Keratinocyte (primary cell): ENCODE results near the gene RELT. TPM values are rescaled to one million over a fixed set of nuclear protein-coding genes. Genes with fewer than 3 reads are reported as not detected.

Experiments used
- DNase-seq: peaks from one replicate; pipeline ENCODE4 v3.0.0-alpha.2; 2011; ENCODE audit warnings: low read depth, missing footprints, low spot score
- FAIRE-seq: peaks from 2 replicates; lab custom pipeline; 2011; peaks lifted over from hg19 to GRCh38; lab: Jason Lieb, UNC
- H2AFZ ChIP-seq: 2 replicates; pipeline ENCODE4 v1.6.0; 2012; ENCODE audit warnings: low read length, control low read depth, inconsistent platforms; ENCODE audit not compliant: control insufficient read depth
- H3K27ac ChIP-seq: 2 replicates; pipeline ENCODE4 v1.5.1; 2011; ENCODE audit warnings: low read length; ENCODE audit not compliant: control insufficient read depth, insufficient read depth
- H3K27me3 ChIP-seq: 3 replicates; pipeline ENCODE4 v1.6.0; 2011; ENCODE audit warnings: low read length; ENCODE audit not compliant: control insufficient read depth, insufficient read depth; ENCODE audit errors: extremely low read depth
- H3K36me3 ChIP-seq, 2 experiments: 2 replicates in 1 of 2; 3 replicates in 1 of 2; pipeline ENCODE4 v1.5.1; 2011; ENCODE audit warnings: low read length in 2 of 2, mild to moderate bottlenecking in 1 of 2; ENCODE audit not compliant: control insufficient read depth in 2 of 2, insufficient read depth in 2 of 2; ENCODE audit errors: extremely low read depth in 1 of 2
- H3K4me1 ChIP-seq: 3 replicates; pipeline ENCODE4 v1.5.1; 2011; ENCODE audit warnings: low read length; ENCODE audit not compliant: control insufficient read depth, insufficient read depth; ENCODE audit errors: extremely low read depth
- H3K4me2 ChIP-seq: 3 replicates; pipeline ENCODE4 v1.6.0; 2011; ENCODE audit warnings: low read depth, low read length; ENCODE audit not compliant: control insufficient read depth, insufficient read depth; ENCODE audit errors: extremely low read depth
- H3K4me3 ChIP-seq, 3 experiments: fragments of 200-600 bp in 1 of 3; sonication (generic) in 1 of 3; 2 replicates in 2 of 3; 3 replicates in 1 of 3; pipeline ENCODE4 v1.5.1; 2011 to 2016; ENCODE audit warnings: low read length in 3 of 3, mild to moderate bottlenecking in 3 of 3, control low read depth in 2 of 3, inconsistent platforms in 1 of 3, low read depth in 1 of 3, mixed read lengths in 1 of 3, mixed run types in 1 of 3, moderate library complexity in 1 of 3; ENCODE audit not compliant: control insufficient read depth in 2 of 3, insufficient read depth in 2 of 3; ENCODE audit errors: extremely low read depth in 1 of 3
- H3K79me2 ChIP-seq: 2 replicates; pipeline ENCODE4 v1.6.0; 2012; ENCODE audit warnings: low read length; ENCODE audit not compliant: control insufficient read depth, insufficient read depth
- H3K9ac ChIP-seq: 3 replicates; pipeline ENCODE4 v1.6.0; 2011; ENCODE audit warnings: low read length; ENCODE audit not compliant: control insufficient read depth, insufficient read depth; ENCODE audit errors: extremely low read depth
- H3K9me1 ChIP-seq: 3 replicates; pipeline ENCODE4 v1.6.0; 2011; ENCODE audit warnings: low read length; ENCODE audit not compliant: control insufficient read depth, insufficient read depth; ENCODE audit errors: extremely low read depth
- H3K9me3 ChIP-seq: 2 replicates; pipeline ENCODE4 v1.5.1; 2012; ENCODE audit warnings: low read depth, low read length; ENCODE audit not compliant: control insufficient read depth
- H4K20me1 ChIP-seq: 3 replicates; pipeline ENCODE4 v1.6.0; 2011; ENCODE audit warnings: low read length; ENCODE audit not compliant: control insufficient read depth, insufficient read depth; ENCODE audit errors: extremely low read depth
- EZH2 ChIP-seq: IDR thresholded peaks from one replicate; pipeline ENCODE4 v1.6.1; 2012; ENCODE audit warnings: inconsistent platforms, mild to moderate bottlenecking, low read length, moderate library complexity
- dilution Hi-C: fragments of 300-500 bp; cut with MboI; formaldehyde crosslinking; loops from one replicate; pipeline ENCODE4 v1.7.0; 2020; ENCODE audit warnings: low sequenced_read_pairs; ENCODE audit not compliant: extremely low pct_ligation_motif_present
- polyA plus RNA-seq, 5 experiments: library from polyadenylated mRNA; depleted of rRNA in 3 of 5; stranded (reverse) in 3 of 5; stranded (forward) in 1 of 5; unstranded in 1 of 5; fragments of >200 nt; gene quantifications; 1 replicate in 1 of 5; 2 replicates in 3 of 5; 3 replicates in 1 of 5; pipeline versions ENCODE4 v1.2.1 to v1.2.3, GENCODE V29; 2011 to 2012; ENCODE audit warnings: missing spikeins in 2 of 5, low read depth in 1 of 5, low replicate concordance in 1 of 5
- TF ChIP-seq, protein P1 (sequence below), 3 experiments: IDR thresholded peaks in 1 of 3; conservative IDR thresholded peaks in 1 of 3; optimal IDR thresholded peaks in 1 of 3; 2 replicates in 2 of 3; 3 replicates in 1 of 3; pipeline versions ENCODE3 to v1.5.1; 2011; ENCODE audit warnings: low read length in 3 of 3, mild to moderate bottlenecking in 3 of 3, moderate library complexity in 2 of 3, control low read depth in 1 of 3, inconsistent platforms in 1 of 3; ENCODE audit not compliant: insufficient read depth in 2 of 3; ENCODE audit errors: extremely low read depth in 1 of 3

RELT gene
- polyA plus RNA-seq, 1 donor (not counting 4 experiments of a cell fraction or from before 2014, with no cell fraction given): 4.2 TPM

DNA sequence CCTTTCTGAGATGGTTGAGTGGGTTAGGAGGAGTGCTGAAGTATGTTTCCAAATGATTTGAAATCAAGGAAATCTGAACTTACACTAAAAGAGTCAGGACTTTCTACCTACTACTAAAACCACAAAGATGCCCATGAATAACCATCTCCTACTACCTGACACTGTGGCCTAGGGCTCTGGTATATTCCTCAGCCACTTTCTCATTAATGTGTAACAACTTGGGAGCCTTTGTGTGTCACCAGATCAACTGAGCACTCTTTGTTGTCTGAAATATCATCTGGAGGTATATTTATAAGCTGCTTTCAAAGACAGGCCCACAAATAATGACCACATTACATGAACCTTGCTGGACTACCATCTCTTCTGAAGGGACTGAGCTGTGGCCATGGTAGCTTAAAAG, 43.9 kb downstream of the RELT start:
- TF ChIP-seq EZH2: no peak
- TF ChIP-seq, protein P1, sequence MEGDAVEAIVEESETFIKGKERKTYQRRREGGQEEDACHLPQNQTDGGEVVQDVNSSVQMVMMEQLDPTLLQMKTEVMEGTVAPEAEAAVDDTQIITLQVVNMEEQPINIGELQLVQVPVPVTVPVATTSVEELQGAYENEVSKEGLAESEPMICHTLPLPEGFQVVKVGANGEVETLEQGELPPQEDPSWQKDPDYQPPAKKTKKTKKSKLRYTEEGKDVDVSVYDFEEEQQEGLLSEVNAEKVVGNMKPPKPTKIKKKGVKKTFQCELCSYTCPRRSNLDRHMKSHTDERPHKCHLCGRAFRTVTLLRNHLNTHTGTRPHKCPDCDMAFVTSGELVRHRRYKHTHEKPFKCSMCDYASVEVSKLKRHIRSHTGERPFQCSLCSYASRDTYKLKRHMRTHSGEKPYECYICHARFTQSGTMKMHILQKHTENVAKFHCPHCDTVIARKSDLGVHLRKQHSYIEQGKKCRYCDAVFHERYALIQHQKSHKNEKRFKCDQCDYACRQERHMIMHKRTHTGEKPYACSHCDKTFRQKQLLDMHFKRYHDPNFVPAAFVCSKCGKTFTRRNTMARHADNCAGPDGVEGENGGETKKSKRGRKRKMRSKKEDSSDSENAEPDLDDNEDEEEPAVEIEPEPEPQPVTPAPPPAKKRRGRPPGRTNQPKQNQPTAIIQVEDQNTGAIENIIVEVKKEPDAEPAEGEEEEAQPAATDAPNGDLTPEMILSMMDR (optimal IDR thresholded peaks at IDR 0.05 in 1 of 3, IDR thresholded peaks at IDR 0.05 in 1 of 3, conservative IDR thresholded peaks at IDR 0.05 in 1 of 3; ENCODE audit: extremely low read depth in 1 of 3, insufficient read depth in 2 of 3, low read length in 3 of 3): no peak
- peaks cover 10% of the 10 kb centered on the region for H3K4me1 ChIP-seq
- H3K27ac ChIP-seq: no peak overlapping the region
- no peak overlapping the region for H3K4me2 ChIP-seq
- DNase-seq (no peak), FAIRE-seq (no peak)
- H3K4me3 ChIP-seq: no peak overlapping the region
- no peaks in the 10 kb centered on the region for H3K9me3 ChIP-seq
- no peaks in the 10 kb centered on the region for H3K9me1 ChIP-seq
- no peaks in the 10 kb centered on the region for H4K20me1 ChIP-seq
- H3K9ac ChIP-seq: no peak overlapping the region
- H3K36me3 ChIP-seq: peaks cover 0 to 3% of the 10 kb centered on the region in 2 experiments
- no peaks in the 10 kb centered on the region for H3K27me3 ChIP-seq
- H3K79me2 ChIP-seq: no peaks in the 10 kb centered on the region
- dilution Hi-C loops: no loop called here
- no peak overlapping the region for H2AFZ ChIP-seq

DNA sequence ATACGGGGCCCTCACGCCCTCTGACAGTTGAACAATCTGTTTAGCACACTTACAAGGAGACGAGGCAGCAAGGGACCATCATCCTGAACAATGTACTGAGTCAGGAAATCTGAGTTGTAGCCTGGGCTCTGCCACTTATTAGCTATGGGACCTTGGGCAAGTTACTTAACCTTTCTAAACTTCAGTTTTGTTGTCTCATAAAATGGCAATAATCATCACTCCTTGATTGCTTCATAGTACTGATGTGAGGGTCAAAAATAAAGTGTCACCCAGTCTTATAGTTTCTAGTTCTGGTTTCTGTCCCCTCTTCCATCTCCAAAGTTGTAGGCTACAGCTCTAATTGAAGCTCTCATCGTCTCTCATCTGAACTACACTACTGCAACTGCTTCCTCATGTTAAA, 46.7 kb downstream of the RELT start:
- DNase-seq: no peak
- Histone ChIP-seq H3K79me2 (no peaks in the 10 kb centered on the region), H3K27me3 (no peaks in the 10 kb centered on the region), H4K20me1 (no peaks in the 10 kb centered on the region), H3K4me2 (no peak overlapping the region), H3K36me3 (peaks cover 0 to 3% of the 10 kb centered on the region in 2 experiments), H3K27ac (no peak overlapping the region), H3K4me1 (peaks cover 10% of the 10 kb centered on the region), H3K4me3 (no peak overlapping the region), H2AFZ (no peak overlapping the region), H3K9me1 (no peaks in the 10 kb centered on the region), H3K9ac (no peak overlapping the region), H3K9me3 (no peaks in the 10 kb centered on the region)
- TF ChIP-seq, protein P1 (optimal IDR thresholded peaks at IDR 0.05 in 1 of 3, IDR thresholded peaks at IDR 0.05 in 1 of 3, conservative IDR thresholded peaks at IDR 0.05 in 1 of 3; ENCODE audit: extremely low read depth in 1 of 3, insufficient read depth in 2 of 3, low read length in 3 of 3): no peak
- TF ChIP-seq EZH2: no peak
- dilution Hi-C loops: no loop called here
- no peak for FAIRE-seq
